AG09309 (cell line): ENCODE measurements around the gene DIPK1A.

Experiments used
- DNase-seq: peaks from one replicate; pipeline ENCODE4 v3.0.0-alpha.2; 2010; ENCODE audit warnings: low read depth
- H3K4me3 ChIP-seq: 2 replicates; pipeline ENCODE4 v1.5.1; 2011; ENCODE audit warnings: mild to moderate bottlenecking, low read depth, low read length, moderate library complexity; ENCODE audit not compliant: control insufficient read depth
- TF ChIP-seq, protein P1 (sequence below): IDR thresholded peaks from 2 replicates; pipeline ENCODE4 v1.5.1; 2011; ENCODE audit warnings: mild to moderate bottlenecking, low read depth, low read length, inconsistent platforms; ENCODE audit not compliant: insufficient read depth, control insufficient read depth; ENCODE audit errors: missing control alignments

The DIPK1A gene

GRCh38 chr1:92845908-92846307 is 115.4 kb downstream of the DIPK1A start:
- TF ChIP-seq, protein P1, sequence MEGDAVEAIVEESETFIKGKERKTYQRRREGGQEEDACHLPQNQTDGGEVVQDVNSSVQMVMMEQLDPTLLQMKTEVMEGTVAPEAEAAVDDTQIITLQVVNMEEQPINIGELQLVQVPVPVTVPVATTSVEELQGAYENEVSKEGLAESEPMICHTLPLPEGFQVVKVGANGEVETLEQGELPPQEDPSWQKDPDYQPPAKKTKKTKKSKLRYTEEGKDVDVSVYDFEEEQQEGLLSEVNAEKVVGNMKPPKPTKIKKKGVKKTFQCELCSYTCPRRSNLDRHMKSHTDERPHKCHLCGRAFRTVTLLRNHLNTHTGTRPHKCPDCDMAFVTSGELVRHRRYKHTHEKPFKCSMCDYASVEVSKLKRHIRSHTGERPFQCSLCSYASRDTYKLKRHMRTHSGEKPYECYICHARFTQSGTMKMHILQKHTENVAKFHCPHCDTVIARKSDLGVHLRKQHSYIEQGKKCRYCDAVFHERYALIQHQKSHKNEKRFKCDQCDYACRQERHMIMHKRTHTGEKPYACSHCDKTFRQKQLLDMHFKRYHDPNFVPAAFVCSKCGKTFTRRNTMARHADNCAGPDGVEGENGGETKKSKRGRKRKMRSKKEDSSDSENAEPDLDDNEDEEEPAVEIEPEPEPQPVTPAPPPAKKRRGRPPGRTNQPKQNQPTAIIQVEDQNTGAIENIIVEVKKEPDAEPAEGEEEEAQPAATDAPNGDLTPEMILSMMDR, result no peak
- H3K4me3 ChIP-seq, result no peak overlapping the region
- DNase-seq, result no peak

GRCh38 chr1:92844439-92844838 is 116.8 kb downstream of the DIPK1A start:
- DNase-seq, result no peak
- no peak overlapping the region for H3K4me3 ChIP-seq
- TF ChIP-seq, protein P1, result no peak

GRCh38 chr1:92843429-92844352 is 117.6 kb downstream of the DIPK1A start:
- DNase-seq, result no peak
- TF ChIP-seq, protein P1, result no peak
- H3K4me3 ChIP-seq, result no peak overlapping the region

- TF ChIP-seq, protein P1, result no peak
- no peak for DNase-seq
- H3K4me3 ChIP-seq, result no peak overlapping the region
Measured at GRCh38 chr1:92843046-92843423, 118.2 kb downstream of the DIPK1A start.

GRCh38 chr1:92842082-92843045 is 118.9 kb downstream of the DIPK1A start:
- TF ChIP-seq, protein P1, result no peak
- H3K4me3 ChIP-seq, result no peak overlapping the region
- no peak for DNase-seq

DNA sequence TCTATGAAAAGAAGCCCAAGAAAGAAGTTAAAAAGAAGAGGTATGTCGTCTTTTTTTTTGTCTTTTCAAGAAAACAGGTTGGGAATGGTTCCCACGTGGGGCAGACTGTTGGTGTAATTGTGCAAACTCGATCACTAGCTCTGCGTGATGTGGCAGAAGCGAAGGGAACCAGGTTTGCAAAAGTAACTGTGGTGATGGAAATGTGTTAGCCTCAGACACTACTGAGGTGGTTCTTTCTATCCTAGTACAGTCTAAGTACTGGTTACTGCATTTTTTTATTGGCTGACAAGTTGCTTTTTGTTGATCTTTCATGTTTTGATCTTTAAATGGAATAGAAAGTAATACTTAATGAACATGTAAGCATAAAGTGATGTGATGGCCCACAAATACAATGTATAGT is 120.7 kb downstream of the DIPK1A start:
- TF ChIP-seq, protein P1, result no peak
- DNase-seq, result no peak
- H3K4me3 ChIP-seq, result no peak overlapping the region
